ENCODE data around the gene E2F2.

- no peak for TF ChIP-seq CTCF (IDR thresholded peaks at IDR 0.05; ENCODE audit: poor library complexity)
- no peak for TF ChIP-seq EZH2phosphoT487 (IDR thresholded peaks at IDR 0.05; ENCODE audit: low read depth, severe bottlenecking, unreplicated experiment)
These were observed 43.3 kb upstream of the E2F2 start for GRCh38 chr1:23574265-23574754.
